Mesodermal cell (in vitro differentiated cells): Measurements from ENCODE around the gene GAS1. TPM values are rescaled to one million over a fixed set of nuclear protein-coding genes. Genes with fewer than 3 reads are reported as not detected.

Source experiments
- H3K27ac ChIP-seq: 2 replicates; pipeline ENCODE4 v1.7.0; 2013; ENCODE audit warnings: mild to moderate bottlenecking, low read depth, low read length, moderate library complexity; ENCODE audit not compliant: severe bottlenecking
- H3K36me3 ChIP-seq: 2 replicates; pipeline ENCODE4 v1.7.1; 2013; ENCODE audit warnings: mild to moderate bottlenecking, low read length, moderate library complexity; ENCODE audit not compliant: control insufficient read depth, insufficient read depth
- H3K4me1 ChIP-seq: one replicate; pipeline ENCODE4 v1.7.1; 2013; ENCODE audit warnings: mild to moderate bottlenecking, low read length; ENCODE audit not compliant: insufficient read depth, control insufficient read depth, poor library complexity, severe bottlenecking
- H3K4me3 ChIP-seq: 2 replicates; pipeline ENCODE4 v1.7.0; 2013; ENCODE audit warnings: low read length, control low read depth, mild to moderate bottlenecking; ENCODE audit not compliant: insufficient read depth, poor library complexity, severe bottlenecking; ENCODE audit errors: extremely low read depth
- H3K9me3 ChIP-seq: 2 replicates; pipeline ENCODE4 v1.7.1; 2013; ENCODE audit warnings: mild to moderate bottlenecking, low read length, moderate library complexity; ENCODE audit not compliant: control insufficient read depth
- WGBS, 2 experiments: methylation state at CpG; one replicate each; pipeline ENCODE4 v1.1.5; 2013; ENCODE audit warnings: missing lambda C conversion rate in 2 of 2; ENCODE audit not compliant: insufficient coverage in 2 of 2; 5-methylcytosine and 5-hydroxymethylcytosine counted together
- polyA plus RNA-seq, 2 experiments: library from polyadenylated mRNA; stranded (reverse); fragments of 50-300 nt; gene quantifications; one replicate each; pipeline ENCODE4 v1.2.3, GENCODE V29; 2013

The GAS1 gene, protein sequence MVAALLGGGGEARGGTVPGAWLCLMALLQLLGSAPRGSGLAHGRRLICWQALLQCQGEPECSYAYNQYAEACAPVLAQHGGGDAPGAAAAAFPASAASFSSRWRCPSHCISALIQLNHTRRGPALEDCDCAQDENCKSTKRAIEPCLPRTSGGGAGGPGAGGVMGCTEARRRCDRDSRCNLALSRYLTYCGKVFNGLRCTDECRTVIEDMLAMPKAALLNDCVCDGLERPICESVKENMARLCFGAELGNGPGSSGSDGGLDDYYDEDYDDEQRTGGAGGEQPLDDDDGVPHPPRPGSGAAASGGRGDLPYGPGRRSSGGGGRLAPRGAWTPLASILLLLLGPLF
- 13.7 TPM for polyA plus RNA-seq (2013, experiment 1 of 2)
- 14.1 TPM for polyA plus RNA-seq (2013, experiment 2 of 2)

DNA sequence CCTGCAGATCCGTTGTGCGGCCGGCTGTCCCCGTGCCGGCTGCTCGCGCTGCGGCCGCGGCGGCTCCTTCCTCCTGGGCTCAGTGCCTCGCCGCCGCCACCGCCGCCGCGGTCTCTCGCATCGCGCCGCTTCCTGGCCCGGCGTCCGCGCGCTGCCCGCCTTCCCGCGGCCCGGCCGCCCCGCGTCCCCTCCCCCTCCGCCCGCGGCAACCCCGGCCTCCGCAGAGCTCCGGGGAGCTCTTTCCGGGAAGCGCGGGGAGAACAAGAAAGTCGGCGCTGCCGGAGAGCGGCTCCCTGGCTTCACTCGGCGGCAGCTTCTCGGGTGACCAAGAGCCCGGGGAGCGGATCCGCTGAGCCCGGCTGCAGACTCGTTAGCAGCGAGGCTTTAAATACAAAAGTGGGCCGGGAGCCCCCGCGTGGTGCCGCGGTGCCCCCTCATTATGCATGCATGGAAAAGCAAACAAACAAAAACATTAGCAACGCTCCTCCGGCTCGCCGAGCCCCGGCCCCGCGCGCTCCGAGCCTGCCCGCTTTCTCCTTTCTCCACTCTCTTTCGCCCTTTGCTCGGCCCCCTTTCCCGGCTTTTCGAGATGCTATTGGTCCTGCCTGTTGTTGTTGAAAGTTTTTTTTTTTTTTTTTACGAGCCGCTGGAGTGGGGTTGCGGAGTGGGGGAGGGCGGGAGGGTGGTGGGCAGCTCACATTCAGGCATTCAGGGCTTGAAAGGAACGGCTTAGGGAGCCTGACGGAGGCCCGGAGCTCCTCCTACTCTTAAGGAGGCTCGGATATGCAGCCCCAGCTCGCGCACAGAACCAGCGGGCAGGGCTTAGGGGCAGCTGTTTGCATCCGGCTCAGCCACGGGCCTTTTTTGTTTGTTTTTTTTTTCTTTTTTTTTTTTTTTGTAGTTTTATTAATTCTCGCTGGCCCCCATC, at the start of gene GAS1:
Gene GAS1 (minus strand): TSS at position 361 of the 928 bp plus-strand sequence. CDS start 727 bp downstream, outside the sequence.
- Histone ChIP-seq H3K4me1 (peaks cover 21% of the 10 kb centered on the region), H3K4me3 (peak within 1 kb of the TSS; percentile 74), H3K9me3 (peaks cover 9% of the 10 kb centered on the region), H3K36me3 (no peaks in the 10 kb centered on the region), H3K27ac (peak within 1 kb of the TSS; percentile 96)
- WGBS, 2 experiments: 0% methylated on average over 28 to 48 of the region's 89 CpGs

GRCh38 chr9:86994231-86994630, 46.9 kb upstream of the GAS1 start:
- no peak overlapping the region for H3K4me3 ChIP-seq
- no peaks in the 10 kb centered on the region for H3K4me1 ChIP-seq
- 60% methylated on average over 1 of the region's 1 CpG; no CpG with 5 or more reads in 1 of the 2 experiments for WGBS, 2 experiments
- H3K9me3 ChIP-seq: no peaks in the 10 kb centered on the region
- H3K27ac ChIP-seq: no peak overlapping the region
- no peaks in the 10 kb centered on the region for H3K36me3 ChIP-seq

- H3K4me1 ChIP-seq: no peaks in the 10 kb centered on the region
- H3K27ac ChIP-seq: no peak overlapping the region
- no peaks in the 10 kb centered on the region for H3K36me3 ChIP-seq
- no peak overlapping the region for H3K4me3 ChIP-seq
- no peaks in the 10 kb centered on the region for H3K9me3 ChIP-seq
These were observed 46.5 kb upstream of the GAS1 start for GRCh38 chr9:86993830-86994229.

GRCh38 chr9:86991077-86991476, 43.8 kb upstream of the GAS1 start:
- Histone ChIP-seq H3K4me1 (no peaks in the 10 kb centered on the region), H3K27ac (no peak overlapping the region), H3K4me3 (no peak overlapping the region), H3K36me3 (no peaks in the 10 kb centered on the region), H3K9me3 (no peaks in the 10 kb centered on the region)
- WGBS, 2 experiments: 83% methylated on average over 1 of the region's 4 CpGs; no CpG with 5 or more reads in 1 of the 2 experiments

- Histone ChIP-seq H3K4me3 (no peak overlapping the region), H3K36me3 (no peaks in the 10 kb centered on the region), H3K27ac (no peak overlapping the region), H3K4me1 (no peaks in the 10 kb centered on the region), H3K9me3 (no peaks in the 10 kb centered on the region)
- no CpG with 5 or more reads among the region's 2 CpGs for WGBS, 2 experiments
These were observed 43.0 kb upstream of the GAS1 start for GRCh38 chr9:86990290-86990689.

GRCh38 chr9:86987900-86988299, 40.6 kb upstream of the GAS1 start:
- H3K4me3 ChIP-seq: no peak overlapping the region
- H3K36me3 ChIP-seq: no peaks in the 10 kb centered on the region
- no peaks in the 10 kb centered on the region for H3K4me1 ChIP-seq
- no peak overlapping the region for H3K27ac ChIP-seq
- WGBS, 2 experiments: 94 to 100% methylated on average over 2 of the region's 2 CpGs
- H3K9me3 ChIP-seq: no peaks in the 10 kb centered on the region

- no peak overlapping the region for H3K4me3 ChIP-seq
- 83% methylated on average over 1 of the region's 2 CpGs; no CpG with 5 or more reads in 1 of the 2 experiments for WGBS, 2 experiments
These were observed 37.9 kb upstream of the GAS1 start for GRCh38 chr9:86985132-86985647.

DNA sequence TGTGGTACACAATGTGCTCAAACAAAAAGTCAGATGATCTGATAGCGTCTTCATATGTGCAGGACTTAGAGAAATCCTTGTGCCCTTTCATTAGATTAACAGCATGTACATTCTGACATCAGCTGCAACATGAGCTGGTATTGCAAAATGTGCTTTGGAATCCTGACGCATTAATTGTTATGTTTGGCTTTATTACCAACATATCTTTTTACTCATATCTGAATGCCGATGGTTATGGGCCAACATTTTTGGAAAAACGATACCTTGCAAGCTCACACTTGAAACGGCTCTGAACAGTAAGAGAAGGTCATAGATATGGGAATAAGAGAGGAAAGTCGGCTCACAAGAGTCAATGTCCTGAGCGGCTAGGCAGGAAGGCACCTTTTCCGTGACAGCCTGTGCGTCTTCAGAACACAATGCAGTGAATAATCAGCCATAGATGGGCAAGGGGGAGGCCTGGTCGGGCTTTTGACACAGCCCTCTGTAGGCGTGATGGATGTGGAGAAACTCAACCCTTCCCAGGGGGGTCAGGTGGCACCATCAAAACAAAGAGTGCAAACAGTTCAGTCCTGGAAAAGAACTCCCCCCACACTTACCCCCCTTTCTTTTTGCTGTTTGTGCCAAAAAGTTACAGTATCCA, 36.4 kb upstream of the GAS1 start:
- H3K4me3 ChIP-seq: no peak overlapping the region
- no peaks in the 10 kb centered on the region for H3K36me3 ChIP-seq
- H3K4me1 ChIP-seq: no peaks in the 10 kb centered on the region
- 85 to 90% methylated on average over 9 of the region's 11 CpGs for WGBS, 2 experiments
- H3K27ac ChIP-seq: no peak overlapping the region
- H3K9me3 ChIP-seq: no peaks in the 10 kb centered on the region

More at GRCh38 chr9:86985132-86985647, 37.9 kb upstream of the GAS1 start:
- H3K4me1 ChIP-seq: no peaks in the 10 kb centered on the region
- no peaks in the 10 kb centered on the region for H3K36me3 ChIP-seq
- H3K27ac ChIP-seq: no peak overlapping the region
- H3K9me3 ChIP-seq: no peaks in the 10 kb centered on the region

- Histone ChIP-seq H3K4me3 (no peak overlapping the region), H3K36me3 (no peaks in the 10 kb centered on the region), H3K4me1 (no peaks in the 10 kb centered on the region), H3K9me3 (no peaks in the 10 kb centered on the region), H3K27ac (no peak overlapping the region)
- 92 to 94% methylated on average over 3 to 4 of the region's 4 CpGs for WGBS, 2 experiments
These were observed 35.9 kb upstream of the GAS1 start for GRCh38 chr9:86983249-86983619.

DNA sequence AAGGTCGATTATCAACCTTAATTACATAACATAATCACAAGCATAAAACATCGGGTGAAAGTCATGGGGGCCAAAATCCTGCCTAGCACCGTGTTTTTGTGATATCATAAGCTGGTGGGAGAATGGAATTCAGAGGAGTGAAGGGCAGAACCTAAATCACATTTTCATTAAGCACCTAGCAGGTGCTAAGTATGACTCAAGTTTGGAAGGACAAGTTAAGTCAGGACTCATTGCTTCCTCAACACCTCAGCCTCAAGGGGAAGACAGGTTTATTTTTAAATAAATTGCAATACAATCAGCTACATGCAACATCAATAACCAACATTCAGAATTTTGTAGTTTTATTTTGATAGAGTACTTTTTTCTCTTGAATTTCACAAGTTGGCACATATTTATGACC, 33.5 kb upstream of the GAS1 start:
- no peaks in the 10 kb centered on the region for H3K9me3 ChIP-seq
- H3K4me1 ChIP-seq: no peaks in the 10 kb centered on the region
- H3K36me3 ChIP-seq: no peaks in the 10 kb centered on the region
- no peak overlapping the region for H3K27ac ChIP-seq
- WGBS, 2 experiments: no CpG with 5 or more reads among the region's 3 CpGs
- no peak overlapping the region for H3K4me3 ChIP-seq
